Fibroblast of lung (primary cell): ENCODE measurements around the gene DISP1. TPM values are rescaled to one million over a fixed set of nuclear protein-coding genes. Genes with fewer than 3 reads are reported as not detected.

Source experiments
- DNase-seq, 2 donors: peaks; one replicate each; pipeline versions ENCODE4 v3.0.0 to v3.0.0-alpha.2; 2010; ENCODE audit warnings: low read depth in 2 of 2
- H2AFZ ChIP-seq: 2 replicates; pipeline ENCODE4 v1.5.1; 2012; ENCODE audit warnings: low read length, control low read depth, inconsistent platforms
- H3K27ac ChIP-seq: 2 replicates; pipeline ENCODE4 v1.5.1; 2011; ENCODE audit warnings: low read length, control low read depth; ENCODE audit not compliant: insufficient read depth
- H3K27me3 ChIP-seq: 2 replicates; pipeline ENCODE4 v1.5.1; 2011; ENCODE audit warnings: mild to moderate bottlenecking, low read length; ENCODE audit not compliant: control insufficient read depth, insufficient read depth
- H3K36me3 ChIP-seq: 2 replicates; pipeline ENCODE4 v1.5.1; 2011; ENCODE audit warnings: low read length; ENCODE audit not compliant: control insufficient read depth, insufficient read depth
- H3K4me1 ChIP-seq: 2 replicates; pipeline ENCODE4 v1.5.1; 2011; ENCODE audit warnings: low read length; ENCODE audit not compliant: control insufficient read depth, insufficient read depth; ENCODE audit errors: extremely low read depth
- H3K4me2 ChIP-seq: 2 replicates; pipeline ENCODE4 v1.5.1; 2011; ENCODE audit warnings: low read length, control low read depth; ENCODE audit not compliant: insufficient read depth; ENCODE audit errors: extremely low read depth
- H3K4me3 ChIP-seq, 4 experiments: fragments of 200-600 bp in 1 of 4; sonication (generic) in 1 of 4; replicated peaks in 1 of 4; 2 replicates each; pipeline ENCODE4 v1.5.1; 2011 to 2016; ENCODE audit warnings: low read length in 4 of 4, low read depth in 3 of 4, mild to moderate bottlenecking in 3 of 4, control low read depth in 2 of 4, inconsistent platforms in 1 of 4, mixed read lengths in 1 of 4; ENCODE audit not compliant: insufficient read depth in 1 of 4; ENCODE audit errors: control extremely low read depth in 1 of 4
- H3K79me2 ChIP-seq: 2 replicates; pipeline ENCODE4 v1.5.1; 2012; ENCODE audit warnings: mild to moderate bottlenecking, low read length, inconsistent platforms; ENCODE audit not compliant: control insufficient read depth, insufficient read depth
- H3K9ac ChIP-seq: 2 replicates; pipeline ENCODE4 v1.5.1; 2011; ENCODE audit warnings: mild to moderate bottlenecking, low read length, control low read depth; ENCODE audit not compliant: insufficient read depth
- H3K9me3 ChIP-seq: 2 replicates; pipeline ENCODE4 v1.5.1; 2012; ENCODE audit warnings: low read depth, low read length; ENCODE audit not compliant: control insufficient read depth, insufficient read depth
- H4K20me1 ChIP-seq: 2 replicates; pipeline ENCODE4 v1.5.1; 2011; ENCODE audit warnings: low read length; ENCODE audit not compliant: control insufficient read depth, insufficient read depth; ENCODE audit errors: extremely low read depth
- CTCF ChIP-seq, 2 donors: IDR thresholded peaks in 1 of 2; conservative IDR thresholded peaks in 1 of 2; 1 replicate in 1 of 2; 2 replicates in 1 of 2; pipeline ENCODE4 v1.5.1; 2011 to 2012; ENCODE audit warnings: low read length in 2 of 2, control low read depth in 1 of 2, inconsistent platforms in 1 of 2, low read depth in 1 of 2, mild to moderate bottlenecking in 1 of 2
- EZH2 ChIP-seq: IDR thresholded peaks from 2 replicates; pipeline ENCODE4 v1.5.1; 2012; ENCODE audit warnings: low read length, control low read depth, mild to moderate bottlenecking; ENCODE audit errors: missing control alignments
- polyA plus RNA-seq, 2 donors: library from polyadenylated mRNA; depleted of rRNA in 1 of 2; stranded (reverse) in 1 of 2; unstranded in 1 of 2; fragments of >200 nt; gene quantifications; 2 replicates each; pipeline ENCODE4 v1.2.1, GENCODE V29; 2011 to 2012; ENCODE audit warnings: missing spikeins in 1 of 2
- total RNA-seq: library from RNA; depleted of rRNA; stranded (reverse); fragments of >200 nt; gene quantifications from 2 replicates; pipeline ENCODE4 v1.2.1, GENCODE V29; 2014

Gene DISP1
- total and polyA plus RNA-seq, 2 donors (not counting 1 experiment from before 2014, with no cell fraction given): 5.9 to 8.7 TPM

GRCh38 chr1:222784916-222785315 is 29.9 kb upstream of the DISP1 start:
- TF ChIP-seq CTCF (conservative IDR thresholded peaks at IDR 0.05 in 1 of 2, IDR thresholded peaks at IDR 0.05 in 1 of 2; ENCODE audit: low read depth in 1 of 2, low read length in 2 of 2) (no peak), EZH2 (no peak)
- Histone ChIP-seq H3K4me1 (no peaks in the 10 kb centered on the region), H3K4me2 (no peak overlapping the region), H3K27me3 (no peaks in the 10 kb centered on the region), H3K27ac (no peak overlapping the region), H3K9me3 (no peaks in the 10 kb centered on the region), H4K20me1 (no peaks in the 10 kb centered on the region), H3K4me3 (no peak overlapping the region), H3K79me2 (no peaks in the 10 kb centered on the region), H3K36me3 (no peaks in the 10 kb centered on the region), H3K9ac (no peak overlapping the region), H2AFZ (no peak overlapping the region)
- DNase-seq: no peak

GRCh38 chr1:222785529-222785928 is 29.3 kb upstream of the DISP1 start:
- Histone ChIP-seq H3K9ac (no peak overlapping the region), H4K20me1 (no peaks in the 10 kb centered on the region), H3K27ac (no peak overlapping the region), H3K27me3 (no peaks in the 10 kb centered on the region), H3K4me2 (no peak overlapping the region), H3K4me1 (no peaks in the 10 kb centered on the region), H3K4me3 (no peak overlapping the region), H2AFZ (no peak overlapping the region), H3K79me2 (no peaks in the 10 kb centered on the region), H3K36me3 (no peaks in the 10 kb centered on the region), H3K9me3 (no peaks in the 10 kb centered on the region)
- TF ChIP-seq EZH2 (no peak), CTCF (conservative IDR thresholded peaks at IDR 0.05 in 1 of 2, IDR thresholded peaks at IDR 0.05 in 1 of 2; ENCODE audit: low read depth in 1 of 2, low read length in 2 of 2) (no peak)
- no peak for DNase-seq

GRCh38 chr1:222786121-222786520 is 28.7 kb upstream of the DISP1 start:
- no peaks in the 10 kb centered on the region for H3K79me2 ChIP-seq
- peak in 1 of 2 donors; percentile 32 for DNase-seq
- no peaks in the 10 kb centered on the region for H3K27me3 ChIP-seq
- H3K9me3 ChIP-seq: no peaks in the 10 kb centered on the region
- no peaks in the 10 kb centered on the region for H4K20me1 ChIP-seq
- no peak overlapping the region for H3K9ac ChIP-seq
- no peaks in the 10 kb centered on the region for H3K36me3 ChIP-seq
- H3K4me1 ChIP-seq: no peaks in the 10 kb centered on the region
- H3K4me2 ChIP-seq: no peak overlapping the region
- no peak for TF ChIP-seq EZH2
- TF ChIP-seq CTCF (conservative IDR thresholded peaks at IDR 0.05 in 1 of 2, IDR thresholded peaks at IDR 0.05 in 1 of 2; ENCODE audit: low read depth in 1 of 2, low read length in 2 of 2): no peak
- no peak overlapping the region for H3K4me3 ChIP-seq
- H3K27ac ChIP-seq: no peak overlapping the region
- H2AFZ ChIP-seq: no peak overlapping the region
